HepG2 (cell line): ENCODE data around the gene JUND. TPM values are rescaled to one million over a fixed set of nuclear protein-coding genes. Genes with fewer than 3 reads are reported as not detected.
A peak's percentile ranks its signal among the peaks of the same experiment; 100 is the strongest.

Source experiments
- AHR ChIP-seq: IDR thresholded peaks from 2 replicates; pipeline ENCODE4 v1.6.1; 2018; ENCODE audit warnings: missing genetic modification reagents, missing compliant biosample characterization
- HNRNPL ChIP-seq: fragments of 200-400 bp; formaldehyde crosslinking; IDR thresholded peaks from 2 replicates; pipeline ENCODE4 v1.6.1; 2017; ENCODE audit warnings: mild to moderate bottlenecking, low read depth, low read length
- IRF1 ChIP-seq: sonication (generic); formaldehyde crosslinking; IDR thresholded peaks from 2 replicates; pipeline ENCODE4 v1.4.0; 2020; ENCODE audit warnings: low read depth, mild to moderate bottlenecking, missing genetic modification reagents
- ISL2 ChIP-seq: sonication (generic); formaldehyde crosslinking; IDR thresholded peaks from 2 replicates; pipeline ENCODE4 v1.5.0; 2020; ENCODE audit warnings: missing genetic modification reagents
- JUN ChIP-seq: sonication (generic); formaldehyde crosslinking; IDR thresholded peaks from 2 replicates; pipeline ENCODE4 v1.4.0; 2020; ENCODE audit warnings: mild to moderate bottlenecking, missing genetic modification reagents
- KMT2A ChIP-seq: sonication (generic); formaldehyde crosslinking; IDR thresholded peaks from 2 replicates; pipeline ENCODE4 v1.4.0; 2020; ENCODE audit warnings: missing genetic modification reagents
- PAWR ChIP-seq: sonication (generic); formaldehyde crosslinking; IDR thresholded peaks from 2 replicates; pipeline ENCODE4 v1.4.0; 2020; ENCODE audit warnings: missing genetic modification reagents, mild to moderate bottlenecking, borderline replicate concordance
- PBX2 ChIP-seq: IDR thresholded peaks from 2 replicates; pipeline ENCODE4 v1.6.1; 2016; ENCODE audit warnings: control low read depth
- REXO4 ChIP-seq: sonication (generic); formaldehyde crosslinking; IDR thresholded peaks from 2 replicates; pipeline ENCODE4 v1.8.0; 2022; ENCODE audit warnings: missing genetic modification reagents, mild to moderate bottlenecking, borderline replicate concordance
- SAFB2 ChIP-seq: sonication (generic); formaldehyde crosslinking; IDR thresholded peaks from 2 replicates; pipeline ENCODE4 v1.5.1; 2020; ENCODE audit warnings: missing genetic modification reagents, low read depth, mild to moderate bottlenecking, borderline replicate concordance
- SCMH1 ChIP-seq: sonication (generic); formaldehyde crosslinking; IDR thresholded peaks from 2 replicates; pipeline ENCODE4 v1.9.0; 2021; ENCODE audit warnings: missing genetic modification reagents, mild to moderate bottlenecking, borderline replicate concordance
- SIX4 ChIP-seq: sonication (generic); formaldehyde crosslinking; IDR thresholded peaks from 2 replicates; pipeline ENCODE4 v1.4.0; 2020; ENCODE audit warnings: missing genetic modification reagents
- TEAD2 ChIP-seq: sonication (generic); formaldehyde crosslinking; IDR thresholded peaks from 2 replicates; pipeline ENCODE4 v1.9.0; 2021; ENCODE audit warnings: missing genetic modification reagents
- TFE3 ChIP-seq: IDR thresholded peaks from 2 replicates; pipeline ENCODE4 v1.6.1; 2016
- ZBTB20 ChIP-seq: sonication (generic); formaldehyde crosslinking; IDR thresholded peaks from 2 replicates; pipeline ENCODE4 v1.8.1; 2023; ENCODE audit warnings: missing genetic modification reagents, low read depth, mild to moderate bottlenecking, borderline replicate concordance
- ZNF138 ChIP-seq: sonication (generic); formaldehyde crosslinking; IDR thresholded peaks from 2 replicates; pipeline ENCODE4 v1.5.0; 2020; ENCODE audit warnings: mild to moderate bottlenecking, low read depth, missing genetic modification reagents
- ZNF296 ChIP-seq: sonication (generic); formaldehyde crosslinking; conservative IDR thresholded peaks from 2 replicates; pipeline ENCODE4 v1.5.0; 2020; ENCODE audit warnings: mild to moderate bottlenecking, missing genetic modification reagents
- ZNF333 ChIP-seq: sonication (generic); formaldehyde crosslinking; IDR thresholded peaks from 2 replicates; pipeline ENCODE4 v1.4.0; 2020; ENCODE audit warnings: mild to moderate bottlenecking, missing genetic modification reagents, borderline replicate concordance
- ZNF484 ChIP-seq: sonication (generic); formaldehyde crosslinking; IDR thresholded peaks from 2 replicates; pipeline ENCODE4 v1.5.1; 2020; ENCODE audit warnings: mild to moderate bottlenecking, low read depth, missing genetic modification reagents, borderline replicate concordance
- ZNF567 ChIP-seq: sonication (generic); formaldehyde crosslinking; IDR thresholded peaks from 2 replicates; pipeline ENCODE4 v1.8.1; 2023; ENCODE audit warnings: mild to moderate bottlenecking, missing genetic modification reagents, borderline replicate concordance
- ZNF644 ChIP-seq: IDR thresholded peaks from 2 replicates; pipeline ENCODE4 v1.6.1; 2016; ENCODE audit warnings: low read depth
- ZNF660 ChIP-seq: sonication (generic); formaldehyde crosslinking; IDR thresholded peaks from 2 replicates; pipeline ENCODE4 v1.5.1; 2020; ENCODE audit warnings: mild to moderate bottlenecking, low read depth, missing genetic modification reagents, borderline replicate concordance
- ZNF75D ChIP-seq: sonication (generic); formaldehyde crosslinking; IDR thresholded peaks from 2 replicates; pipeline ENCODE4 v1.8.1; 2023; ENCODE audit warnings: missing genetic modification reagents, mild to moderate bottlenecking, borderline replicate concordance
- ZNF782 ChIP-seq: sonication (generic); formaldehyde crosslinking; IDR thresholded peaks from 2 replicates; pipeline ENCODE4 v1.4.0; 2020; ENCODE audit warnings: missing genetic modification reagents, mild to moderate bottlenecking, borderline replicate concordance
- ZNF792 ChIP-seq: IDR thresholded peaks from 2 replicates; pipeline ENCODE4 v1.6.1; 2016
- ZSCAN5A ChIP-seq: sonication (generic); formaldehyde crosslinking; IDR thresholded peaks from 2 replicates; pipeline ENCODE4 v1.8.0; 2022; ENCODE audit warnings: mild to moderate bottlenecking, missing genetic modification reagents, borderline replicate concordance
- polyA plus RNA-seq, 8 experiments: library from polyadenylated mRNA; depleted of rRNA in 3 of 8; stranded (reverse) in 7 of 8; unstranded in 1 of 8; fragments of >200 nt; fragmentation: Illumina TruSeq in 4 of 8; extraction: Trizol in 4 of 8; gene quantifications; 2 replicates each; pipeline versions ENCODE4 v1.2.1 to v1.2.3, GENCODE V29; 2011 to 2016; ENCODE audit warnings: low read depth in 4 of 8, missing spikeins in 1 of 8, mixed read lengths in 1 of 8; ENCODE audit not compliant: insufficient read depth in 1 of 8
- total RNA-seq, 5 experiments: library from RNA; depleted of rRNA; stranded (reverse); fragments of >200 nt; fragmentation: Illumina TruSeq; extraction: Trizol; gene quantifications; 2 replicates each; pipeline ENCODE4 v1.2.3, GENCODE V29; 2016; ENCODE audit warnings: low read depth in 1 of 5

JUND gene
- total and polyA plus RNA-seq, 2 of the 13 experiments (the other 11 are each of a cell fraction or from before 2014, with no cell fraction given) = 41.2 to 59.8 TPM

- TF ChIP-seq ZNF660 (no peak), ZNF792 (CRISPR knock-in tag) (peak; percentile 68), JUN (CRISPR knock-in tag) (0 out of 2 replicates have a peak, but pooled peaks have one; percentile 21), ZNF484 (CRISPR knock-in tag) (no peak), ZNF75D (no peak), ZNF644 (CRISPR knock-in tag) (no peak), SIX4 (CRISPR knock-in tag) (0 out of 2 replicates have a peak, but pooled peaks have one; percentile 24), KMT2A (CRISPR knock-in tag) (no peak), SAFB2 (CRISPR knock-in tag) (no peak), TFE3 (CRISPR knock-in tag) (0 out of 2 replicates have a peak, but pooled peaks have one; percentile 32), REXO4 (CRISPR knock-in tag) (no peak), ZNF138 (CRISPR knock-in tag) (no peak), ZSCAN5A (CRISPR knock-in tag) (no peak), ZNF782 (CRISPR knock-in tag) (peak; percentile 75; the same call in 1 of the 2 replicates), ZNF333 (CRISPR knock-in tag) (no peak), ZNF567 (CRISPR knock-in tag) (no peak), AHR (CRISPR knock-in tag) (peak; percentile 27; the same call in 1 of the 2 replicates), HNRNPL (no peak), IRF1 (CRISPR knock-in tag) (no peak), PAWR (no peak), TEAD2 (CRISPR knock-in tag) (no peak), PBX2 (no peak), SCMH1 (CRISPR knock-in tag) (no peak), ZBTB20 (CRISPR knock-in tag) (peak; percentile 63; the same call in 1 of the 2 replicates), ISL2 (CRISPR knock-in tag) (no peak), ZNF296 (no peak)
Measured at GRCh38 chr19:18291590-18292461, 10.4 kb upstream of the JUND start (continued).
